WTC11 (cell line): ENCODE measurements around the gene SLC10A7.

Experiments used
- ARID4B ChIP-seq: sonication (generic); formaldehyde crosslinking; IDR thresholded peaks from 2 replicates; pipeline ENCODE4 v1.8.0; 2023; ENCODE audit warnings: missing genetic modification reagents, mild to moderate bottlenecking, borderline replicate concordance
- ATF1 ChIP-seq: sonication (generic); formaldehyde crosslinking; IDR thresholded peaks from 2 replicates; pipeline ENCODE4 v1.8.1; 2023; ENCODE audit warnings: mild to moderate bottlenecking, moderate library complexity, missing genetic modification reagents
- FOXK1 ChIP-seq: sonication (generic); formaldehyde crosslinking; IDR thresholded peaks from 2 replicates; pipeline ENCODE4 v1.8.0; 2022; ENCODE audit warnings: mild to moderate bottlenecking, moderate library complexity, missing genetic modification reagents
- FOXP4 ChIP-seq: sonication (generic); formaldehyde crosslinking; IDR thresholded peaks from 2 replicates; pipeline ENCODE4 v1.8.0; 2022; ENCODE audit warnings: mild to moderate bottlenecking, missing genetic modification reagents
- JUN ChIP-seq: sonication (generic); formaldehyde crosslinking; IDR thresholded peaks from 2 replicates; pipeline ENCODE4 v1.8.0; 2023; ENCODE audit warnings: mild to moderate bottlenecking, missing genetic modification reagents
- MAX ChIP-seq: sonication (generic); formaldehyde crosslinking; IDR thresholded peaks from 2 replicates; pipeline ENCODE4 v1.8.0; 2022; ENCODE audit warnings: mild to moderate bottlenecking, missing genetic modification reagents
- NFYB ChIP-seq: sonication (generic); formaldehyde crosslinking; conservative IDR thresholded peaks from 2 replicates; pipeline ENCODE4 v1.8.0; 2022; ENCODE audit warnings: low read depth, missing genetic modification reagents
- ZBTB43 ChIP-seq: sonication (generic); formaldehyde crosslinking; IDR thresholded peaks from 2 replicates; pipeline ENCODE4 v1.8.1; 2023; ENCODE audit warnings: mild to moderate bottlenecking, missing genetic modification reagents
- ZNF121 ChIP-seq: sonication (generic); formaldehyde crosslinking; IDR thresholded peaks from 2 replicates; pipeline ENCODE4 v1.8.0; 2023; ENCODE audit warnings: missing genetic modification reagents
- TF ChIP-seq, protein P1 (sequence below): fragments of 200-600 bp; IDR thresholded peaks from 2 replicates; pipeline ENCODE4 v1.8.0; 2022; ENCODE audit warnings: antibody characterized with exemption

- TF ChIP-seq, protein P1, sequence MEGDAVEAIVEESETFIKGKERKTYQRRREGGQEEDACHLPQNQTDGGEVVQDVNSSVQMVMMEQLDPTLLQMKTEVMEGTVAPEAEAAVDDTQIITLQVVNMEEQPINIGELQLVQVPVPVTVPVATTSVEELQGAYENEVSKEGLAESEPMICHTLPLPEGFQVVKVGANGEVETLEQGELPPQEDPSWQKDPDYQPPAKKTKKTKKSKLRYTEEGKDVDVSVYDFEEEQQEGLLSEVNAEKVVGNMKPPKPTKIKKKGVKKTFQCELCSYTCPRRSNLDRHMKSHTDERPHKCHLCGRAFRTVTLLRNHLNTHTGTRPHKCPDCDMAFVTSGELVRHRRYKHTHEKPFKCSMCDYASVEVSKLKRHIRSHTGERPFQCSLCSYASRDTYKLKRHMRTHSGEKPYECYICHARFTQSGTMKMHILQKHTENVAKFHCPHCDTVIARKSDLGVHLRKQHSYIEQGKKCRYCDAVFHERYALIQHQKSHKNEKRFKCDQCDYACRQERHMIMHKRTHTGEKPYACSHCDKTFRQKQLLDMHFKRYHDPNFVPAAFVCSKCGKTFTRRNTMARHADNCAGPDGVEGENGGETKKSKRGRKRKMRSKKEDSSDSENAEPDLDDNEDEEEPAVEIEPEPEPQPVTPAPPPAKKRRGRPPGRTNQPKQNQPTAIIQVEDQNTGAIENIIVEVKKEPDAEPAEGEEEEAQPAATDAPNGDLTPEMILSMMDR = no peak
- TF ChIP-seq ZBTB43 (CRISPR knock-in tag) (no peak), MAX (CRISPR knock-in tag) (no peak), NFYB (no peak), FOXP4 (no peak), ARID4B (CRISPR knock-in tag) (no peak), JUN (no peak), ATF1 (CRISPR knock-in tag) (no peak), ZNF121 (CRISPR knock-in tag) (no peak), FOXK1 (CRISPR knock-in tag) (no peak)
Measured at GRCh38 chr4:146432065-146432464, 89.7 kb downstream of the SLC10A7 start.
